Transverse colon (tissue), 4 donors: ENCODE data around the gene TEX44.

Source experiments
- EP300 ChIP-seq: sonication (generic); formaldehyde crosslinking; IDR thresholded peaks from one replicate; pipeline ENCODE4 v1.6.1; 2017; ENCODE audit warnings: antibody characterized with exemption, low read depth
- POLR2A ChIP-seq: fragments of 450-650 bp; IDR thresholded peaks from one replicate; pipeline ENCODE4 v1.6.1; 2016; ENCODE audit warnings: antibody characterized with exemption, mild to moderate bottlenecking, moderate library complexity
- POLR2AphosphoS5 ChIP-seq, 3 donors: sonication (generic); formaldehyde crosslinking; IDR thresholded peaks; one replicate each; pipeline ENCODE4 v1.6.1; 2016; ENCODE audit warnings: antibody characterized with exemption in 3 of 3
- TF ChIP-seq, protein P1 (sequence below), 5 experiments: fragments of 200-600 bp in 3 of 5; fragments of 450-650 bp in 2 of 5; sonication (generic) in 3 of 5; IDR thresholded peaks; 1 replicate in 2 of 5; 2 replicates in 3 of 5; pipeline ENCODE4 v1.5.1; 2016 to 2017; ENCODE audit warnings: antibody characterized with exemption in 5 of 5, inconsistent platforms in 3 of 5, mild to moderate bottlenecking in 2 of 5, moderate library complexity in 1 of 5

DNA sequence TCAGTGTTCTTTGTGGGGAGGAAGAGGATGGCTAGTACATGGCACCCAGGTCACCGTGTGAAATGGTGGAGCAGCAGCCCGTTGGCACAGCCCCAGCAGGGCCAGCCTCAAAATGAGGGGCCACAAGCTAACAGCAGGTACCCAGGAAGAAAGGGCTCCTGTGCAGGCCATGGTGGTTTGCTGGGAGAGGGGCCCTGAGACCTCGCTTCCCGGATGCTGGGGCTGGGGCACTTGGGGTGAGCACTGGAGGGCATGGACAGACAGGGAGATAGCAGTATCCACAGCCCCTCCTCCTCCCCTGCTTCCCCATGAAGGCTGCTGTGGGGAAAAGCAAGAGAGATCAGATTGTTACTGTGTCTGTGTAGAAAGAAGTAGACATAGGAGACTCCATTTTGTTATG is 16.2 kb upstream of the TEX44 start:
- TF ChIP-seq POLR2A = no peak
- TF ChIP-seq, protein P1, sequence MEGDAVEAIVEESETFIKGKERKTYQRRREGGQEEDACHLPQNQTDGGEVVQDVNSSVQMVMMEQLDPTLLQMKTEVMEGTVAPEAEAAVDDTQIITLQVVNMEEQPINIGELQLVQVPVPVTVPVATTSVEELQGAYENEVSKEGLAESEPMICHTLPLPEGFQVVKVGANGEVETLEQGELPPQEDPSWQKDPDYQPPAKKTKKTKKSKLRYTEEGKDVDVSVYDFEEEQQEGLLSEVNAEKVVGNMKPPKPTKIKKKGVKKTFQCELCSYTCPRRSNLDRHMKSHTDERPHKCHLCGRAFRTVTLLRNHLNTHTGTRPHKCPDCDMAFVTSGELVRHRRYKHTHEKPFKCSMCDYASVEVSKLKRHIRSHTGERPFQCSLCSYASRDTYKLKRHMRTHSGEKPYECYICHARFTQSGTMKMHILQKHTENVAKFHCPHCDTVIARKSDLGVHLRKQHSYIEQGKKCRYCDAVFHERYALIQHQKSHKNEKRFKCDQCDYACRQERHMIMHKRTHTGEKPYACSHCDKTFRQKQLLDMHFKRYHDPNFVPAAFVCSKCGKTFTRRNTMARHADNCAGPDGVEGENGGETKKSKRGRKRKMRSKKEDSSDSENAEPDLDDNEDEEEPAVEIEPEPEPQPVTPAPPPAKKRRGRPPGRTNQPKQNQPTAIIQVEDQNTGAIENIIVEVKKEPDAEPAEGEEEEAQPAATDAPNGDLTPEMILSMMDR (IDR thresholded peaks at IDR 0.05) = no peak
- TF ChIP-seq POLR2AphosphoS5 (IDR thresholded peaks at IDR 0.05) = no peak
- no peak for TF ChIP-seq EP300
